ENCODE measurements around the gene CRYGC. TPM values are rescaled to one million over a fixed set of nuclear protein-coding genes. Genes with fewer than 3 reads are reported as not detected.

CRYGC gene
- total and polyA plus RNA-seq, 4 donors = not detected

DNA sequence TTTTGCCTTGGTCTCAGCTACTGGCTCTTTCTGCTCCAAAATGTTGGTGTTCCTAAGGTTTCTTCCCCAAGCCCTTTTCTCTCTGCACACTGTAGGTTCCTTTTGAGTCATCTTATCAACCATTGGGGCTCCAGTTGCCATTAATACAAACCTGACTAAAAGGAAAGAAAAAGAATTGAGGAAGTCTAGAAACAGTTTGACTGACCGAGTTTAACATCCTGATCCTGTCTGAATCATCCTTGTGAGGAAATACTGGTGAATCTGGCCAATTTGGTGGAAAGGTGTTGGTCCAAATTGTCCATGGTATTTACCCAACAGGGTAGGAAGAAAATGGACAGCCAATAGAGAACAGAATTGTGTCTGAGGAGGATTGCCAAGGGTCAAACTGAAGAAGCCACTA is 43.6 kb downstream of the CRYGC start:
- DNase-seq (no peak), ATAC-seq (ENCODE audit: insufficient read depth, low FRiP score) (no peak)
- WGBS, 2 donors = 27 to 43% methylated on average over 1 of the region's 1 CpG
- peaks cover 0 to 2% (median 0%) of the 10 kb centered on the region in 4 donors for H3K9me3 ChIP-seq (ENCODE audit: control insufficient read depth in 4 of 4, insufficient read depth in 3 of 4, low read length in 3 of 4)
- H3K27ac ChIP-seq (ENCODE audit: low read depth in 1 of 2, low read length in 1 of 2) = no peak overlapping the region
- no peaks in the 10 kb centered on the region for H3K4me1 ChIP-seq (ENCODE audit: control insufficient read depth in 5 of 5, insufficient read depth in 5 of 5, low read length in 5 of 5)
- H3K27me3 ChIP-seq (ENCODE audit: control insufficient read depth in 3 of 3, insufficient read depth in 3 of 3, low read length in 2 of 3) = no peaks in the 10 kb centered on the region
- TF ChIP-seq, protein P1, sequence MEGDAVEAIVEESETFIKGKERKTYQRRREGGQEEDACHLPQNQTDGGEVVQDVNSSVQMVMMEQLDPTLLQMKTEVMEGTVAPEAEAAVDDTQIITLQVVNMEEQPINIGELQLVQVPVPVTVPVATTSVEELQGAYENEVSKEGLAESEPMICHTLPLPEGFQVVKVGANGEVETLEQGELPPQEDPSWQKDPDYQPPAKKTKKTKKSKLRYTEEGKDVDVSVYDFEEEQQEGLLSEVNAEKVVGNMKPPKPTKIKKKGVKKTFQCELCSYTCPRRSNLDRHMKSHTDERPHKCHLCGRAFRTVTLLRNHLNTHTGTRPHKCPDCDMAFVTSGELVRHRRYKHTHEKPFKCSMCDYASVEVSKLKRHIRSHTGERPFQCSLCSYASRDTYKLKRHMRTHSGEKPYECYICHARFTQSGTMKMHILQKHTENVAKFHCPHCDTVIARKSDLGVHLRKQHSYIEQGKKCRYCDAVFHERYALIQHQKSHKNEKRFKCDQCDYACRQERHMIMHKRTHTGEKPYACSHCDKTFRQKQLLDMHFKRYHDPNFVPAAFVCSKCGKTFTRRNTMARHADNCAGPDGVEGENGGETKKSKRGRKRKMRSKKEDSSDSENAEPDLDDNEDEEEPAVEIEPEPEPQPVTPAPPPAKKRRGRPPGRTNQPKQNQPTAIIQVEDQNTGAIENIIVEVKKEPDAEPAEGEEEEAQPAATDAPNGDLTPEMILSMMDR (IDR thresholded peaks at IDR 0.05; ENCODE audit: control extremely low read depth, extremely low read depth) = no peak
- H3K9ac ChIP-seq (ENCODE audit: insufficient read depth in 1 of 2, low read length in 2 of 2) = no peak overlapping the region
- H3K4me3 ChIP-seq = no peak overlapping the region
- H3K36me3 ChIP-seq (ENCODE audit: control insufficient read depth in 4 of 4, insufficient read depth in 4 of 4, low read length in 4 of 4) = no peaks in the 10 kb centered on the region

DNA sequence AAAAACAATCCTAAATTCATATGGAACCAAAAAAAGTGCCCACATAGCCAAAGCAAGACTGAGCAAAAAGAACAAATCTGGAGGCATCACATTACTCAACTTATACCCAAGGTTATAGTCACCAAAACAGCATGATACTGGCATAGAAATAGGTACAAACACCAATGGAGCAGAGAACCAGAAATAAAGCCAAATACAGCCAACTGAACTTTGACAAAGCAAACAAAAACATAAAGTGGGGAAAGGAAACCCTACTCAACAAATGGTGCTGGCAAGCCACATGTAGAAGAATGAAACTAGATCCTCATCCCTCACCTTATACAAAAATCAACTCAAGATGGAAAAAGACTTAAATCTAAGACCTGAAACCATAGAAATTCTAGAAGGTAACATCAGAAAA is 45.8 kb downstream of the CRYGC start:
- DNase-seq = no peak
- no peak overlapping the region for H3K4me3 ChIP-seq
- peaks cover 0 to 2% (median 0%) of the 10 kb centered on the region in 4 donors for H3K9me3 ChIP-seq (ENCODE audit: control insufficient read depth in 4 of 4, insufficient read depth in 3 of 4, low read length in 3 of 4)
- H3K4me1 ChIP-seq (ENCODE audit: control insufficient read depth in 5 of 5, insufficient read depth in 5 of 5, low read length in 5 of 5) = no peaks in the 10 kb centered on the region
- H3K36me3 ChIP-seq (ENCODE audit: control insufficient read depth in 4 of 4, insufficient read depth in 4 of 4, low read length in 4 of 4) = no peaks in the 10 kb centered on the region
- no peak for ATAC-seq (ENCODE audit: insufficient read depth, low FRiP score)
- no peak overlapping the region for H3K27ac ChIP-seq (ENCODE audit: low read depth in 1 of 2, low read length in 1 of 2)
- H3K27me3 ChIP-seq (ENCODE audit: control insufficient read depth in 3 of 3, insufficient read depth in 3 of 3, low read length in 2 of 3) = no peaks in the 10 kb centered on the region
- TF ChIP-seq, protein P1 (IDR thresholded peaks at IDR 0.05; ENCODE audit: control extremely low read depth, extremely low read depth) = no peak
- H3K9ac ChIP-seq (ENCODE audit: insufficient read depth in 1 of 2, low read length in 2 of 2) = no peak overlapping the region

Other genes with a start within 250 kb of the CRYGC start
- gene PLEKHM3, start 104.3 kb downstream of the CRYGC start, total RNA-seq = 10 to 100 TPM; 16.3 to 32.9 TPM
- 1 to 10 TPM; 5.6 to 8.4 TPM for gene PLEKHM3, start 104.3 kb downstream of the CRYGC start, polyA plus RNA-seq
- not detected for gene CRYGD, start 5.3 kb downstream of the CRYGC start, total RNA-seq
- gene CRYGD, start 5.3 kb downstream of the CRYGC start, polyA plus RNA-seq = not detected
- not detected for gene CRYGB, start 16.3 kb upstream of the CRYGC start, total RNA-seq
- gene CRYGB, start 16.3 kb upstream of the CRYGC start, polyA plus RNA-seq = not detected
- gene CRYGA, start 33.8 kb upstream of the CRYGC start, total RNA-seq = not detected
- not detected for gene CRYGA, start 33.8 kb upstream of the CRYGC start, polyA plus RNA-seq
- gene C2orf80, start 60.2 kb upstream of the CRYGC start, total RNA-seq = under 1 TPM in 1 of 2 donors, not detected in 1; 0.25 TPM
- gene C2orf80, start 60.2 kb upstream of the CRYGC start, polyA plus RNA-seq = under 1 TPM in 1 of 2 donors, not detected in 1; 0.18 TPM
- gene IDH1, start 125.2 kb upstream of the CRYGC start, total RNA-seq = 100 to 1,000 TPM in 1 of 2 donors, 10 to 100 TPM in 1; 76.3 to 160 TPM
- gene IDH1, start 125.2 kb upstream of the CRYGC start, polyA plus RNA-seq = 10 to 100 TPM; 63.7 to 94.2 TPM
- 10 to 100 TPM; 26.2 to 46.9 TPM for gene PIKFYVE, start 136.4 kb upstream of the CRYGC start, total RNA-seq
- 1 to 10 TPM; 5.7 to 8.4 TPM for gene PIKFYVE, start 136.4 kb upstream of the CRYGC start, polyA plus RNA-seq

Data from lung (tissue), 12 donors.